Neural cell (in vitro differentiated cells): ENCODE results near the gene ZMIZ2. TPM values are rescaled to one million over a fixed set of nuclear protein-coding genes. Genes with fewer than 3 reads are reported as not detected.
"Not testable (repeated sequence)": the region's sequence is repeated elsewhere in the genome, so short reads cannot be mapped to it uniquely, and the experiment has no call there.

Experiments
- H2AFZ ChIP-seq: fragments of 200-600, 300-800 bp; sonication (generic), shearing (Covaris generic); 2 replicates; pipeline ENCODE4 v1.6.0; 2014; ENCODE audit warnings: low read depth, mild to moderate bottlenecking, antibody characterized with exemption, low read length, moderate library complexity
- H3F3A ChIP-seq: fragments of 200-600 bp; shearing (Covaris generic); 2 replicates; pipeline ENCODE4 v1.6.1; 2016; ENCODE audit warnings: mild to moderate bottlenecking, moderate library complexity, mixed read lengths, antibody characterized with exemption, low read length; ENCODE audit not compliant: insufficient read depth, poor library complexity, severe bottlenecking
- H3K27ac ChIP-seq: fragments of 200-600, 300-800 bp; sonication (generic), shearing (Covaris generic); 2 replicates; pipeline ENCODE4 v1.5.1; 2014; ENCODE audit warnings: mild to moderate bottlenecking, low read length, moderate library complexity
- H3K27me3 ChIP-seq: fragments of 300-800, 200-600 bp; sonication (generic), shearing (Covaris generic); 2 replicates; pipeline ENCODE4 v1.6.0; 2014; ENCODE audit warnings: mild to moderate bottlenecking, low read depth, low read length, moderate library complexity; ENCODE audit not compliant: insufficient read depth
- H3K36me3 ChIP-seq: fragments of 300-800, 200-600 bp; sonication (generic), shearing (Covaris generic); 2 replicates; pipeline ENCODE4 v1.5.1; 2014; ENCODE audit warnings: mild to moderate bottlenecking, antibody characterized with exemption, low read length, moderate library complexity; ENCODE audit not compliant: insufficient read depth
- H3K4me2 ChIP-seq: fragments of 300-800, 200-600 bp; sonication (generic), shearing (Covaris generic); 2 replicates; pipeline ENCODE4 v1.6.0; 2014; ENCODE audit warnings: mild to moderate bottlenecking, low read length
- H3K4me3 ChIP-seq: fragments of 300-800, 200-600 bp; sonication (generic), shearing (Covaris generic); 2 replicates; pipeline ENCODE4 v1.5.1; 2014; ENCODE audit warnings: mild to moderate bottlenecking, low read length, moderate library complexity
- H3K79me2 ChIP-seq: fragments of 200-600 bp; shearing (Covaris generic); replicated peaks from 2 replicates; pipeline ENCODE4 v1.6.0; 2014; ENCODE audit warnings: mild to moderate bottlenecking, low read length, moderate library complexity; ENCODE audit not compliant: insufficient read depth
- H3K9ac ChIP-seq: fragments of 300-800, 200-600 bp; sonication (generic), shearing (Covaris generic); 2 replicates; pipeline ENCODE4 v1.6.1; 2016; ENCODE audit warnings: mild to moderate bottlenecking, low read length, mixed read lengths
- H3K9me2 ChIP-seq: fragments of 200-600 bp; shearing (Covaris generic); 2 replicates; pipeline ENCODE4 v1.6.1; 2016; ENCODE audit warnings: mild to moderate bottlenecking, low read length, mixed read lengths; ENCODE audit not compliant: insufficient read depth
- H3K9me3 ChIP-seq: fragments of 200-600, 300-800 bp; sonication (generic), shearing (Covaris generic); 2 replicates; pipeline ENCODE4 v1.6.1; 2016; ENCODE audit warnings: mild to moderate bottlenecking, mixed run types, low read length, moderate library complexity, mixed read lengths
- H4K20me1 ChIP-seq: fragments of 200-600 bp; shearing (Covaris generic); 2 replicates; pipeline ENCODE4 v1.6.1; 2016; ENCODE audit warnings: mild to moderate bottlenecking, mixed run types; ENCODE audit not compliant: insufficient read depth
- CTCF ChIP-seq: fragments of 450-650 bp; IDR thresholded peaks from 2 replicates; pipeline ENCODE4 v1.5.1; 2014; ENCODE audit warnings: antibody characterized with exemption, mild to moderate bottlenecking, moderate library complexity; ENCODE audit not compliant: poor library complexity, severe bottlenecking
- EP300 ChIP-seq: fragments of 450-650 bp; conservative IDR thresholded peaks from 2 replicates; pipeline ENCODE4 v1.6.1; 2014; ENCODE audit warnings: antibody characterized with exemption, mild to moderate bottlenecking, moderate library complexity; ENCODE audit not compliant: poor library complexity, severe bottlenecking
- EZH2 ChIP-seq: fragments of 200-600, 300-800 bp; shearing (Covaris generic), sonication (generic); IDR thresholded peaks from 2 replicates; pipeline ENCODE4 v1.6.1; 2014; ENCODE audit warnings: antibody characterized with exemption, low read length, borderline replicate concordance, mild to moderate bottlenecking; ENCODE audit not compliant: insufficient read depth, poor library complexity, severe bottlenecking
- MXI1 ChIP-seq: fragments of 450-650 bp; conservative IDR thresholded peaks from 2 replicates; pipeline ENCODE4 v1.6.1; 2014; ENCODE audit warnings: antibody characterized with exemption, mild to moderate bottlenecking; ENCODE audit not compliant: poor library complexity, severe bottlenecking
- POLR2AphosphoS5 ChIP-seq: IDR thresholded peaks from 2 replicates; pipeline ENCODE4 v1.6.1; 2012
- RAD21 ChIP-seq: fragments of 450-650 bp; conservative IDR thresholded peaks from 2 replicates; pipeline ENCODE4 v1.6.1; 2014; ENCODE audit warnings: antibody characterized with exemption, mild to moderate bottlenecking, moderate library complexity
- SMC3 ChIP-seq: fragments of 450-650 bp; conservative IDR thresholded peaks from 2 replicates; pipeline ENCODE4 v1.6.1; 2014; ENCODE audit warnings: antibody characterized with exemption, mild to moderate bottlenecking, moderate library complexity; ENCODE audit not compliant: poor library complexity
- TAF1 ChIP-seq: IDR thresholded peaks from 2 replicates; pipeline ENCODE4 v1.6.1; 2012; ENCODE audit warnings: low read depth
- polyA plus RNA-seq: library from polyadenylated mRNA; depleted of rRNA; stranded (reverse); fragments of >200 nt; gene quantifications from 2 replicates; pipeline ENCODE4 v1.2.3, GENCODE V29; 2014
- TF ChIP-seq, protein P1 (sequence below): IDR thresholded peaks from 2 replicates; pipeline ENCODE4 v1.6.1; 2012; ENCODE audit warnings: borderline replicate concordance

The ZMIZ2 gene
- polyA plus RNA-seq, 1 donor from 2014 or later: 18.3 TPM

- not testable (repeated sequence) for H3K9me2 ChIP-seq, H3F3A ChIP-seq, H3K4me3 ChIP-seq, H3K4me2 ChIP-seq, H3K79me2 ChIP-seq, H2AFZ ChIP-seq, H3K27ac ChIP-seq, H3K27me3 ChIP-seq, H3K9me3 ChIP-seq, H3K36me3 ChIP-seq, H4K20me1 ChIP-seq, H3K9ac ChIP-seq
These were observed 36.6 kb downstream of the ZMIZ2 start for GRCh38 chr7:44785218-44785617.

DNA sequence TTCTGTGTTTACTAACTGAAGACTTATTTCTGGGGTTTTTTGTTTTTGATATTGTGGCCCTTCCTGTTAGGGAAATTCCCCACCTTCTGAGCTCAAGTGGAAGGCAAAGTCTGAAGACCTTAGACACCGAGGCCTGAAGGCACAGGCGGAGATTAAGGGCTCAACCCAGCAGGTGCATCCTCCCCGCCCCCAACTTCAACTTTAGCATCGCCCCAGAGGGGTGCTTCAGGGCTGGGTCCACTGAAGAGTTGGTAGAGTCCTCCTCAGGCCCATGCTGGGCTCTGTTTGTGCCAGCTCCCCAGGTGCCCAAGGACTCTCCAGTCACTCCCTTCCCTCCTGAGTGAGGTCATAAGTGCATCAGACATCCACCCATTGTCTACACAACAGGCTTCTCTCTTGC, 38.4 kb downstream of the ZMIZ2 start:
- H3K9me3 ChIP-seq: no peaks in the 10 kb centered on the region
- H4K20me1 ChIP-seq: no peaks in the 10 kb centered on the region
- TF ChIP-seq MXI1 (no peak), POLR2AphosphoS5 (no peak), CTCF (no peak)
- H3K36me3 ChIP-seq: no peaks in the 10 kb centered on the region
- no peaks in the 10 kb centered on the region for H3F3A ChIP-seq
- no peak overlapping the region for H3K4me3 ChIP-seq
- H3K9me2 ChIP-seq: no peaks in the 10 kb centered on the region
- H3K27ac ChIP-seq: no peak overlapping the region
- no peaks in the 10 kb centered on the region for H3K27me3 ChIP-seq
- no peaks in the 10 kb centered on the region for H3K79me2 ChIP-seq
- no peak overlapping the region for H3K4me2 ChIP-seq
- no peak overlapping the region for H2AFZ ChIP-seq
- no peak overlapping the region for H3K9ac ChIP-seq

DNA sequence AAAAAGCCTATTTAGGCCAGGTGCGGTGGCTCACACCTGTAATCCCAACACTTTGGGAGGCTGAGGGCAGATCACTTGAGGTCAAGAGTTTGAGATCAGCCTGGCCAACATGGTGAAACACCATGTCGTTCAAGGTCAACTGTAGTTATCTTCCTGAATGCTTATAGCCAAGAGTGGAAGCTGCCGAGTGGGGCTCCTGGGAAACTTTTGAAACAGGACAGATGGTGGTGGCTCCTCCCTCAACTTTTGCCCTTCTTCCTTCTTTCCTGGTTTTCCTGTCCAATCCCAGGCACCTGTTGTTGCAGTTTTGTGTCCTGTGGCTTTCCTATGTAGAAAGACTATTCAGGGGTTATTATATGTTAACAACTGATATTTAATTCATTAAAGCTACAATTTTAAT, 39.1 kb downstream of the ZMIZ2 start:
- Histone ChIP-seq H3K79me2 (no peaks in the 10 kb centered on the region), H3K9me3 (no peaks in the 10 kb centered on the region), H4K20me1 (no peaks in the 10 kb centered on the region), H3K4me2 (no peak overlapping the region), H3K27me3 (no peaks in the 10 kb centered on the region), H3K27ac (no peak overlapping the region), H3F3A (no peaks in the 10 kb centered on the region), H3K36me3 (no peaks in the 10 kb centered on the region), H3K9me2 (no peaks in the 10 kb centered on the region), H2AFZ (no peak overlapping the region), H3K4me3 (no peak overlapping the region), H3K9ac (no peak overlapping the region)
- TF ChIP-seq RAD21 (no peak), SMC3 (no peak), MXI1 (no peak), EZH2 (no peak), POLR2AphosphoS5 (no peak), TAF1 (no peak), EP300 (no peak), CTCF (no peak)
- TF ChIP-seq, protein P1, sequence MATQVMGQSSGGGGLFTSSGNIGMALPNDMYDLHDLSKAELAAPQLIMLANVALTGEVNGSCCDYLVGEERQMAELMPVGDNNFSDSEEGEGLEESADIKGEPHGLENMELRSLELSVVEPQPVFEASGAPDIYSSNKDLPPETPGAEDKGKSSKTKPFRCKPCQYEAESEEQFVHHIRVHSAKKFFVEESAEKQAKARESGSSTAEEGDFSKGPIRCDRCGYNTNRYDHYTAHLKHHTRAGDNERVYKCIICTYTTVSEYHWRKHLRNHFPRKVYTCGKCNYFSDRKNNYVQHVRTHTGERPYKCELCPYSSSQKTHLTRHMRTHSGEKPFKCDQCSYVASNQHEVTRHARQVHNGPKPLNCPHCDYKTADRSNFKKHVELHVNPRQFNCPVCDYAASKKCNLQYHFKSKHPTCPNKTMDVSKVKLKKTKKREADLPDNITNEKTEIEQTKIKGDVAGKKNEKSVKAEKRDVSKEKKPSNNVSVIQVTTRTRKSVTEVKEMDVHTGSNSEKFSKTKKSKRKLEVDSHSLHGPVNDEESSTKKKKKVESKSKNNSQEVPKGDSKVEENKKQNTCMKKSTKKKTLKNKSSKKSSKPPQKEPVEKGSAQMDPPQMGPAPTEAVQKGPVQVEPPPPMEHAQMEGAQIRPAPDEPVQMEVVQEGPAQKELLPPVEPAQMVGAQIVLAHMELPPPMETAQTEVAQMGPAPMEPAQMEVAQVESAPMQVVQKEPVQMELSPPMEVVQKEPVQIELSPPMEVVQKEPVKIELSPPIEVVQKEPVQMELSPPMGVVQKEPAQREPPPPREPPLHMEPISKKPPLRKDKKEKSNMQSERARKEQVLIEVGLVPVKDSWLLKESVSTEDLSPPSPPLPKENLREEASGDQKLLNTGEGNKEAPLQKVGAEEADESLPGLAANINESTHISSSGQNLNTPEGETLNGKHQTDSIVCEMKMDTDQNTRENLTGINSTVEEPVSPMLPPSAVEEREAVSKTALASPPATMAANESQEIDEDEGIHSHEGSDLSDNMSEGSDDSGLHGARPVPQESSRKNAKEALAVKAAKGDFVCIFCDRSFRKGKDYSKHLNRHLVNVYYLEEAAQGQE: no peak
